GM12874 (cell line): ENCODE data around the gene TNIK.

Experiments used
- TF ChIP-seq, protein P1 (sequence below): IDR thresholded peaks from 2 replicates; pipeline ENCODE4 v1.5.1; 2011; ENCODE audit warnings: low read depth, mild to moderate bottlenecking, control low read depth, low read length, moderate library complexity; ENCODE audit not compliant: insufficient read depth

Gene TNIK

GRCh38 chr3:171366043-171366442, 94.2 kb downstream of the TNIK start:
- TF ChIP-seq, protein P1, sequence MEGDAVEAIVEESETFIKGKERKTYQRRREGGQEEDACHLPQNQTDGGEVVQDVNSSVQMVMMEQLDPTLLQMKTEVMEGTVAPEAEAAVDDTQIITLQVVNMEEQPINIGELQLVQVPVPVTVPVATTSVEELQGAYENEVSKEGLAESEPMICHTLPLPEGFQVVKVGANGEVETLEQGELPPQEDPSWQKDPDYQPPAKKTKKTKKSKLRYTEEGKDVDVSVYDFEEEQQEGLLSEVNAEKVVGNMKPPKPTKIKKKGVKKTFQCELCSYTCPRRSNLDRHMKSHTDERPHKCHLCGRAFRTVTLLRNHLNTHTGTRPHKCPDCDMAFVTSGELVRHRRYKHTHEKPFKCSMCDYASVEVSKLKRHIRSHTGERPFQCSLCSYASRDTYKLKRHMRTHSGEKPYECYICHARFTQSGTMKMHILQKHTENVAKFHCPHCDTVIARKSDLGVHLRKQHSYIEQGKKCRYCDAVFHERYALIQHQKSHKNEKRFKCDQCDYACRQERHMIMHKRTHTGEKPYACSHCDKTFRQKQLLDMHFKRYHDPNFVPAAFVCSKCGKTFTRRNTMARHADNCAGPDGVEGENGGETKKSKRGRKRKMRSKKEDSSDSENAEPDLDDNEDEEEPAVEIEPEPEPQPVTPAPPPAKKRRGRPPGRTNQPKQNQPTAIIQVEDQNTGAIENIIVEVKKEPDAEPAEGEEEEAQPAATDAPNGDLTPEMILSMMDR = no peak

DNA sequence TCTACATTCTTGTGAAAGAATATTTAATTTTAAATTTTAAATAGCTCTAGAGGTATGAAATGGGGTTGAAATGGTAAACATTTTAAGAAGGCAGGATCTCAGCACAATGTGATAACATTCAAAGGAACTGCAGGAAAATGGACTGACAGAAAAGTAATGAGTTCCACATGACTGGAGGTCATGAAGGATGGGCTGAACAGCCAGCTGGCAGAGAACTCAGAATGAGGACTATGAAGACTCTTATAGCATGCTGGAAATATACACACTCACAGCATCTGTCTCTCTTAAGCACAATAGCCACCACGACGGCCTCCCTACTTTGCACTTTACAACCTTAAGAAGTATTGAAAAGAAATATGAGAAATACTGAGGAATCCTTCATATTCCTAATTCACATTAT, 94.7 kb downstream of the TNIK start:
- TF ChIP-seq, protein P1 = no peak

DNA sequence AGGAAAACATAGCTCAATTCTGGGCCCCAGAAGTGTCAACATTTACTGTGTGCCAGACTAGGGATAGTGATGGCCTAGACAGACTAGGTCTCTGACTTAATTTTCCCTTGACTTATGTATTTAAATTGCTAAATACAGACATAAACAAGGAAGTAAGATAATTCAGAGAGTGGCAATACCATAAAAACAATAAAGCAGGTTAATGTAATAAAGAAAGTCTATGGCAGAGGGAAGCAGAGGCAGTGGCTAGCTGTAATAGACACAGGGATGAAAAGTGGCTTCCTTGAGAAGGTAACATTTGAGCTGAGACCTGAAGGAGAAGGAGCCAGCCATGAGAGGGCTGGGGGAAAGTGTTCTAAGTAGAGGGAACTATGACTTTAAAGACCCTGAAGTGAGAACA, 95.7 kb downstream of the TNIK start:
- TF ChIP-seq, protein P1 = no peak

DNA sequence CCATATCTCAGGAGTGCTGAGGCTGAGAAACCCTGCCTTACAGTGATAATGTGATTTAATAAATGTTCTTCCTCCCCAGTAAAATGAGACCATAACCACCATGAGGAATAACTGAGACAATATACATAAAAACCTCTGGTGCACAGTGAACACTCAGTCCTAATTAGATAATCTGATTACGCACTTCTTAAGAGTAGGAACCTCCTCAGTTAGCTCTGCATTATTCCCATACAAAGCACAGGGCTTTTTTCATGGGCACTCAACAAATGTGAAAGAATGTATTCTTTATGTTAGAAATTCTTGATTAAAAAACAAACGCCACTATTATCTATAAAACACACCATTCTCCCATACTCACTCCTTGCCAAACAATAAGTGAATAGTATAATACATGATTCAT, 97.0 kb downstream of the TNIK start:
- TF ChIP-seq, protein P1 = no peak

- TF ChIP-seq, protein P1 = no peak
These were observed 97.6 kb downstream of the TNIK start for GRCh38 chr3:171362575-171362974.

DNA sequence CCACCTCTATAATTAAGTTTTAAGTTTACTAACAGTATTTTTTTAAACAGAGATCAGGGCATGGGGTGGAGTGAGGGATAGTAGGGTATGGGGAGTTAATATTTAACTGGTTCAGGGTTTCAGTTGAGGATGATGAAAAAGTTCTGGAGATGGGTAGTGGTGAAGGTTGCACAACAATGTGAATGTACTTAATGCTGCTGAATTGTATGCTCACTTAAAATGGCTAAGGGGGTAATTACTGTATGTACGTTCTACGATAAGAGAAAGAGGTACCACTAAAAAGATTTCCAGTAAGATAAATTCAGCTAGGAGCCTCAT, 101.4 kb downstream of the TNIK start:
- TF ChIP-seq, protein P1 = no peak

DNA sequence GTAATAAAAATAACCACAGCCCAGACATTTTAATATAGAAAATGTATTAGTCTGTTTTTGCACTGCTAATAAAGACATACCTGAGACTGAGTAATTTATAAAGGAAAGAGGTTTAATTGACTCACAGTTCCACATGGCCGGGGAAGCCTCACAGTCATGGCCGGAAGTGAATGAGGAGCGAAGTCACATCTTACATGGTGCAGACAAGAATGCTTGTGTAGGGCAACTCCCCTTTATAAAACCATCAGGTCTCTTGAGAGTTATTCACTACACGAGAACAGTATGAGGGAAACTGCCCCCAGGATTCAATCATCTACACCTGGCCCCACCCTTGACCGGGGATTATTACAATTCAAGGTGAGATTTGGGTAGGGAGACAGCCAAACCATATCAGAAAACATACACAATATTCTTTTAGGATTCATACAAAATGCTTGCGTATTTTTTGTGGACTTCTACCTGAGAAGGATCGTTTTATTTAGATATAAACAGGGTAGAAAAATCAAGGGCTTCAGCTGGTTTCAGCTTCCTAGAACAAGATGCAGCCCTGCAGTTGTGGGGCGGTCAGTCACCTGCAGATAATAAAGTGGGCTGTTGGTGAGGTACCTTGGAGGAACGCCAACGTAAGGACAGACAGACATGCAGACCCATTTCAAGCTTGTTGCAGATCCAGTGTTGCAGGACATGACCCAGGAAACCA, 101.9 kb downstream of the TNIK start:
- TF ChIP-seq, protein P1 = no peak

DNA sequence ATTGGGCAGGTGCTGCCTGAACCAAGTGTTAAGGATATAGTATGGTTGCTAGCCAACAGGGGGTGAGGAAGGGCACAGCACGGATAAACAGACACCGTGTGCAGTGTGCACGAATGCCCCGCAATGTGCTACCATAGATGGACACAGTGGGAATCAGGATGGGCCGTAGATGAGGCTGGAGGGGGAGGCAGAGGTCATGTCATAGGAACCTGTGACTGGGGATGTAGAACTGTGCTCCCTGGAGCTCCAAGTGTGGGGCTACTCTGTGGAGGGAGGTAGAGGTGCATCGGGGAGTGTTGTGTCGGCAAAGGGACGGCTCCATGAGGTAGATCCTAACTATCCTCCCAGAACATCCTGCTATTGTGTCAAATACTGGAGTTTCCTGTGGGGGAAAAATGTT, 102.5 kb downstream of the TNIK start:
- TF ChIP-seq, protein P1 = no peak
